Subcutaneous adipose tissue (tissue), 4 donors: ENCODE data around the gene SYPL1. TPM values are rescaled to one million over a fixed set of nuclear protein-coding genes. Genes with fewer than 3 reads are reported as not detected.

Experiments
- CTCF ChIP-seq: fragments of 450-650 bp; IDR thresholded peaks from one replicate; pipeline ENCODE4 v1.5.1; 2016; ENCODE audit warnings: low read depth, mild to moderate bottlenecking, control low read depth, antibody characterized with exemption, moderate library complexity
- total RNA-seq, 4 donors: library from RNA; depleted of rRNA; stranded (reverse); fragments of >200 nt; gene quantifications; one replicate each; pipeline ENCODE4 v1.1.0, GENCODE V29; 2016

SYPL1 gene
- total RNA-seq, 4 donors from 2014 or later = 85.2 to 136 (median 92.4) TPM

GRCh38 chr7:106088014-106088413, 24.1 kb downstream of the SYPL1 start:
- TF ChIP-seq CTCF = no peak

DNA sequence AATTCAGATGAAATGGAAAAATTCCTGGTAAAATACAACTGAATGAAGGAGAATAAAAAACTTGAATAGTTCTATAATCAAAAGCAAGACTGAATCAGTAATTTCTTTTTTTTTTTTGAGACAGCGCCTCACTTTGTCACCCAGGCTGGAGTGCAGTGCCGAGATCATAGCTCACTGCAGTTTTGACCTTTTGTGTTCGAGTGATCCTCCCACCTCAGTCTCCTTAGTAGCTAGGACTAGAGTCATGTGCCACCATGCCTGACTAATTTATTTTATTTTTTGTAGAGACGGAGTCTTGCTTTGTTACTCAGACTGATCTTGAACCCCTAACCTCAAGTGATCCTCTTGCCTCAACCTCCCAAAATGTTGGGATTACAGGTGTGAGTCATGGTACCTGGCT, 26.1 kb downstream of the SYPL1 start:
- no peak for TF ChIP-seq CTCF

DNA sequence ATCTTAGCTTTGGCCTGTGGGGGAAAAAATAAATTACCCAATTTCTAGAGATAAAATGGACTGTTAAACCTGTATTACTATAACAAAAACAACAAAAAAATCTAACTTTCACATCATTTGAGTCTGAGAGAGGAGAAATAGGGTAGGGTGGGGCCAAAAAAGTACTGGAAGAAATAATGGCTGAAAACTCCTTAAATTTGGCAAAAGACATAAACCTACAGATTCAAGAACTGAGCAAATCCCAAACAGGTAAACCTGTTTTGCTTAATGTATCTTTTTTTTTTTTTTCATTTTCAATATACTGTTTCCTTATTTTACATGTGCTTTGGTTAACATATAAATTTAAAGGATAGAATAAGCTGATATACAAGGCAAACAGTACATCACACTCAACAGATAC, 27.1 kb downstream of the SYPL1 start:
- no peak for TF ChIP-seq CTCF

- no peak for TF ChIP-seq CTCF
Observed at GRCh38 chr7:106083717-106084116, 28.4 kb downstream of the SYPL1 start.

GRCh38 chr7:106082087-106082854, 29.8 kb downstream of the SYPL1 start:
- no peak for TF ChIP-seq CTCF

DNA sequence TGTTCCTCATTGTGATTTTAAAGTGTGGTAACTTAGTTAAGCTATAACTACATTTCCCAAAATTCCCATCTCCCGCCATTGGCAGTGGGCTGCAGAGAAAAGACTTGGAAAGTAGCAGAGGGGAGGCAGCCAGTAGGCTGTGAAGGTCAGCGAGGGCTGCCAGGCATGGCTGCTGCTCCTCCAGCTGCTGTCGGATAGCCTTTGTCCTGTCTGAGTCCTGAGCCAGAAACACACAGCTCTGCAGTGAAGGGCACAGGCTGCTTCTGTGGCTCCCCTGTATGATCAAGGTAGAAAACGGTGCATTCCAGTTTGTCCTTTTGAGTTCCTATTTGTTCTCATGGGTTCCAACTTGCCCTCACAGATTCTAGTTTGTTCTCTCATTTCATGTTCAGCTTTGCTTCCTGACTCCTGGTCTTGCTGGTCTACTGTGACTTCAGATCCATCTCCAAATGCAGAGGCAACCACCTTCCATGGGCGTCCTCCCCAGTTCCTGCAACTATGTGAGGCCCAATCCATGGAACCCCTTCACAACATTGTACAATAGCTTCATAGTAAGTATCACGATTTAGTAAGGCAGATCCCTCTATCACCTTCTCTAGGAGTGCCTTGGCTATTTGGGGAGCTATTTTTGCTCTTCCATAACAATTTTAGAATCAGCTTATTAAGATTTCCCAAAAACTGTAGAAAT, 31.7 kb downstream of the SYPL1 start:
- no peak for TF ChIP-seq CTCF

- TF ChIP-seq CTCF = no peak
Observed at GRCh38 chr7:106076537-106076936, 35.6 kb downstream of the SYPL1 start.
